NCI-H524 treated with DMSO at 0.1 percent for 48 hours (cell line): ENCODE data around the gene GOLPH3.
"Not testable (repeated sequence)": the region's sequence is repeated elsewhere in the genome, so short reads cannot be mapped to it uniquely, and the experiment has no call there.

ENCODE experiments used
- DNase-seq: peaks from one replicate; lab custom pipeline; 2025; lab: John Stamatoyannopoulos, UW

The GOLPH3 gene

GRCh38 chr5:32135086-32135485 lies 39.0 kb downstream of the GOLPH3 start:
- no peak for DNase-seq

GRCh38 chr5:32132757-32133156 lies 41.4 kb downstream of the GOLPH3 start:
- DNase-seq, result no peak

- no peak for DNase-seq
These were observed 42.5 kb downstream of the GOLPH3 start for GRCh38 chr5:32131604-32132003.

GRCh38 chr5:32130865-32131264 lies 43.3 kb downstream of the GOLPH3 start:
- DNase-seq, result no peak

- no peak for DNase-seq
These were observed 45.0 kb downstream of the GOLPH3 start for GRCh38 chr5:32129074-32129598.

- no peak for DNase-seq
These were observed 46.4 kb downstream of the GOLPH3 start for GRCh38 chr5:32127711-32128110.

- no peak for DNase-seq
These were observed 47.4 kb downstream of the GOLPH3 start for GRCh38 chr5:32126691-32127090.

- no peak for DNase-seq
These were observed 50.0 kb downstream of the GOLPH3 start for GRCh38 chr5:32123889-32124676.

GRCh38 chr5:32123058-32123805 lies 50.9 kb downstream of the GOLPH3 start:
- no peak for DNase-seq

GRCh38 chr5:32118922-32119321 lies 55.2 kb downstream of the GOLPH3 start:
- not testable (repeated sequence) for DNase-seq

- no peak for DNase-seq
These were observed 57.4 kb downstream of the GOLPH3 start for GRCh38 chr5:32116574-32117313.

- DNase-seq, result no peak
These were observed 58.1 kb downstream of the GOLPH3 start for GRCh38 chr5:32115985-32116384.

- DNase-seq, result no peak
These were observed 63.9 kb downstream of the GOLPH3 start for GRCh38 chr5:32110111-32110696.

- DNase-seq, result no peak
These were observed 64.9 kb downstream of the GOLPH3 start for GRCh38 chr5:32109236-32109635.

GRCh38 chr5:32108167-32108566 lies 66.0 kb downstream of the GOLPH3 start:
- DNase-seq, result no peak

- no peak for DNase-seq
These were observed 66.8 kb downstream of the GOLPH3 start for GRCh38 chr5:32107291-32107690.

- DNase-seq, result no peak
These were observed 70.6 kb downstream of the GOLPH3 start for GRCh38 chr5:32103521-32103920.

- no peak for DNase-seq
These were observed 71.7 kb downstream of the GOLPH3 start for GRCh38 chr5:32102254-32102986.

GRCh38 chr5:32100691-32101302 lies 73.3 kb downstream of the GOLPH3 start:
- no peak for DNase-seq

GRCh38 chr5:32100230-32100629 lies 73.9 kb downstream of the GOLPH3 start:
- DNase-seq, result no peak

- DNase-seq, result no peak
These were observed 74.6 kb downstream of the GOLPH3 start for GRCh38 chr5:32099486-32100035.
